ENCODE results near the gene WNT3A.
"Not testable (repeated sequence)": the region's sequence is repeated elsewhere in the genome, so short reads cannot be mapped to it uniquely, and the experiment has no call there.

WNT3A gene, protein sequence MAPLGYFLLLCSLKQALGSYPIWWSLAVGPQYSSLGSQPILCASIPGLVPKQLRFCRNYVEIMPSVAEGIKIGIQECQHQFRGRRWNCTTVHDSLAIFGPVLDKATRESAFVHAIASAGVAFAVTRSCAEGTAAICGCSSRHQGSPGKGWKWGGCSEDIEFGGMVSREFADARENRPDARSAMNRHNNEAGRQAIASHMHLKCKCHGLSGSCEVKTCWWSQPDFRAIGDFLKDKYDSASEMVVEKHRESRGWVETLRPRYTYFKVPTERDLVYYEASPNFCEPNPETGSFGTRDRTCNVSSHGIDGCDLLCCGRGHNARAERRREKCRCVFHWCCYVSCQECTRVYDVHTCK

DNA sequence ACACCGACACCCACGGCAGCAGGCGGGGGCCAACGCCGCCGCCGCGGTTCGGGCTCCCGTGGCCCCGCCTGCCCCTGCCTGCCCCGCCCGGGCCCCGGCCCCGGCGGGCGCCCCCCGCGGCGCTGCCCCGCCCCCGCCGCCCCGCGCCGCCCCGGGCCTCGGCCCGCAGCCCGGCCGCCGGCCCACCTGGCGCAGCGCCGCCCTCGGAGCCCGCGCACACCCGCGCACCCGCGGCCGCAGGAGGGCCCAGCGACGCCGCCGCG is at the start of gene WNT3A:
Gene WNT3A (plus strand): TSS at position 213 of the 263 bp plus-strand sequence. CDS start 131 bp downstream, outside the sequence.
- DNase-seq (ENCODE audit: low spot score) = no peak

DNA sequence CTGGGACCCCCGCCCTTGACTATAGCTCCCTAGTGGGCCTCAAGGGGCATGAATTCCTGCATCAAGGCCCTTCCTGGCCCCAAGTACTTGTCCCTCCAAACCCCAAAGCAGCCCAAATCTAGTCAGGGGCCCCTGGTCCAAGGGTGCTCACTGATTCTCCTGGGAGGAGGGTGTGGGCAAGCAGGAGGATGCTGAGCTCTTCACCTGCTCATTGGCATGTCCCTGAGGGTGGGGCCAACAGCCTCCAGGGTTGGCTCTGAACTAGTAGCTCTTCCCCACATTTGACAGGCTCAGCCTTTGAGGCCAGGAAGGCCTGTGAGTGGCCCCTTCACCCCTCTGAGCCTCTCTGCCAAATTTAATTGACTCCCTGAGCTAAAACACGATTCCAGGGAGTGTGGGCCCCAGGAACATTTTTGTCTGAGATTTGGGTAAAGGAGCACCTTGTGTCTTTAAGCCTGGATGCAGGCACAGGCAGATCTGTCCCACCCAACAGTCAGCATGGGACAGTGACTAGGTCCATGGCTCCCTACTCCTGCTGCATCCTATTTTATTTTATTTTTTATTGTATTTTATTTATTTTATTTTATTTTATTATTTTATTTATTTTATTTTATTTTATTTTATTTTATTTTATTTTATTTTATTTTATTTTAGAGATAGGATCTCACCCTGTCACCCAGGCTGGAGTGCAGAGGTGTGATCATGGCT is 48.0 kb upstream of the WNT3A start:
- DNase-seq (ENCODE audit: low spot score) = no peak

DNA sequence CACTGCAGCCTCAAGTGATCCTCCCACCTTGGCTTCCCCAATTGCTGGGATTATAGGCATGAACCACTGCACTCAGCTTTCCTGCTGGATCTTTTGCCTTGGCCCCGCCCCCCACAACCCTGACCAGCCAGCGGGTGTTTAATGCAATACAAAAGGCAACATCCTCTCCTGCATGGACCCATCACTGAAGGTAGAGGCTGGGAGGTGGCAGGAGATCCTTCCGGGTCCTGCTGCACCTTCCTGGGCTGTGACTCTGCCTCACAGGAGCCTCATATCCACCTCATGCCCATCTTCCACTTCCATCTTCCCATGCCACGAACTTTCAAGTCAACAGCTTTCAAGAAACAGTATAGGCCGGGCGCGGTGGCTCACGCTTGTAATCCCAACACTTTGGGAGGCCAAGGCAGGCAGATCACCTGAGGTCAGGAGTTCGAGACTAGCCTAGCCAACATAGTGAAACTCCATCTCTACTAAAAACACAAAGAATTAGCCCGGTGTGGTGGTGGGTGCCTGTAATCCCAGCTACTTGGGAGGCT is 47.4 kb upstream of the WNT3A start:
- DNase-seq (ENCODE audit: low spot score) = no peak

DNA sequence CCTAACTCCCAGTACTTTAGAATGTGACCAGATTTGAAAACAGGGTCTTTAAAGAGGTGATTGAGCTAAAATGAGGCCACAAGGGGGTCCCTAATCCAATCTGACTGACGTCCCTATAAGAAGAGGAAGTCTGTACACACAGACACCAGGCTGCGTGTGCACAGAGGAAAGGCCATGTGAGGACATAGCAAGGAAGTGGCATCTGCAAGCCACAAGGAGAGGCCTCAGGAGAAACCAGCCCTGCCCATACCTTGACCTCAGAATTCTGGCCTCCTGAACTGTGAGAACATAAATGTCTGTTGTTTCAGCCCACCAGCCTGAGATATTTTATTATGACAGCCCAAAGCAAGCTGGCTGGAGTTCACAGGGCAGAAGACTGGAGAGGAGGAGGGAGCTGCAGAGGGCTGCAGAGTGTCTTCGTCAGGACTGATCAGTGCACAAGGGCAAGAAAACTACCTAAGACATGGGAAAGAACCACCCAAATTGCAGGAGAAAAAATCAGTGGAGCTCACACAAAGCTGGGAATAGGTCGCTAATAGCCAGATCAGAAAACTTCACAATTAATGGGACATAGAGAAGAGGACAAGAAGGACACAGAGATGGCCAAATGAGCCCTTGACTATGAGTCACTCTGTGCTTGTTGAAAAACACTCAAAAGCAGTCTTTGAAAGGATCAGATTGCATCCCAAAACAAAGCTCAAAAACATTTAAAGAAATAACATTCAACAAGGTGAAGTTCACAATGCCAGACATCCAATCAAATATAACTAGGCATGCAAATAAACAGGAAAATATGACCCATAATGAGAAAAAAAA is 44.9 kb upstream of the WNT3A start:
- no peak for DNase-seq (ENCODE audit: low spot score)

DNA sequence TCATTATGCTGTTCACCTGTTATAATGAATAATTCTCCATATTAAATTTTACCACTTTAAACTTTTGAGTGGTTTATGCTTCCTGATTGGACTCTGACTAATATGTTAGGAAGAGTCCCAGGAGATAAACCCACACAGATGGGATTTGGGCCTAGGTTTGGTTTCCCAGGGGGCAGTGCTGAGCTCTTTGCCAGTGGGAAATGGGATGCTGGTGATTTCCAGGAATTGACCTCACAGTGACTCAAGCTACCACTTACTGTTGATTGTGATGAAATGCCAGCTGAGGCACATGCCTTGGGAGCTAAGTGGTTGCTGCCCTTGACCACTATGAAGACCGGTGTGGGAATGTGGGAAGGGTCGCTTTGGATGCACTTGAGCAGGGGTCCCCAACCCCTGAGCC is 40.1 kb upstream of the WNT3A start:
- not testable (repeated sequence) for DNase-seq (ENCODE audit: low spot score)

DNA sequence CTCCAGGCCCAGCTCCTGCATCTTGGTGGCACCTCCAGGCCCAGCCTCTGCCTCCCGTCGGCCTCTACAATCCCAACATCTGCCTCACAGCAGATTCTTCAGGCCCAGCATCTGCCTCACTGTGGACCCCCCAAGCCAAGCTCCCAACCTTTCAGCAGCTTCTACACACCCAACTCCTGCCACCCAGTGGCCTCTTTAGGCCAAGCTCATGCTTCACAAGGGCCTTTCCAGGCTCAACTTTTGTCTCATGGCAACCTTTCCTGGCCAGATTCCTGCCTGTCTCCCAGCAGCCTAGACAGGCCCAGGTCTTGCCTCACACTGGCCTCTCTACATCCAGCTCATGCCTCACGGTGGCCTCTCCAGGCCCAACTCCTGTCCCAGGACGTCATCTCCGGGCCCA is 39.0 kb upstream of the WNT3A start:
- DNase-seq (ENCODE audit: low spot score) = not testable (repeated sequence)

DNA sequence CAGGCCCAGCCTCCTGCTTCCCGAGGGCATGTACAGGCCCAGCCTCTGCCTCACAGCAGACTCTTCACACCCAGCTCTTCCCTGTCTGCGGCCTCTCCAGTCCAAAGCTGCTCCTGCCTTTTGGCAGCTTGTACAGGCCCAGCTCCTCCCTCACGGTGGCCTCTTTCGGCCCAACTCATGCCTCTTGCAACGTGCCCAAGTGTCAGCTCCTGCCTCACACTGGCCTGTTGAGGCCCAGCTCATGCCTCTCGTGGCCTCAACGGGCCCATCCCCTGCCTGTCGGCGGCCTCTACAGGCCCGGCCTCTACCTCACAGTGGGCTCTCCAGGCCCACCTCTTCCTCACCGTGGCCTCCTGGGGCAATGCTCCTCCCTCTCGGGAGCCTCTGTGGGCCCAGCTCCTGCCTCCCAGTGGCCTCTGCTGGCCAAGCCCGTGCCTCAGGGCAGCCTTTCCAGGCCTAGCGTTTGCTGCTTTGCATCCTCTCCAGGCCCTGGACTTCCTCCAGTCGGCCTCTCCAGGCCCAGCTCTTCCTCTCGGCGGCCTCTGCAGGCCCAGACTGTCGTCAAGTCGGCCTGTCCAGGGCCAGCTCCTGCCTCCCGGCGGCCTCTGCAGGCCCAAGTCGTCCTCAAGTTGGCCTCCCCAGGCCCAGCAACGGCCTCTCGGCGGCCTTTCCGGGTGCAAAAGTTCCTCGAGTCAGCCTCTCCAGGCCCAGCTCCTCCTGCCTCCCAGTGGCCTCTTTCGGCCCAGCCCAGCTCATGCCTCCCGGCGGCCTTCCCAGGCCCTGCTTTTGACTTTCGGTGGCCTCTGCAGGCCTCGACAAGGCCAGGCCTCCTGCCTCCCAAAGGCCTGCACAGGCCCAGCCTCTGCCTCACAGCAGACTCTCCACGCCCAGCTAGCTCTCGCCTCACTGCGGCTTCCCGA is 36.5 kb upstream of the WNT3A start:
- not testable (repeated sequence) for DNase-seq (ENCODE audit: low spot score)

DNA sequence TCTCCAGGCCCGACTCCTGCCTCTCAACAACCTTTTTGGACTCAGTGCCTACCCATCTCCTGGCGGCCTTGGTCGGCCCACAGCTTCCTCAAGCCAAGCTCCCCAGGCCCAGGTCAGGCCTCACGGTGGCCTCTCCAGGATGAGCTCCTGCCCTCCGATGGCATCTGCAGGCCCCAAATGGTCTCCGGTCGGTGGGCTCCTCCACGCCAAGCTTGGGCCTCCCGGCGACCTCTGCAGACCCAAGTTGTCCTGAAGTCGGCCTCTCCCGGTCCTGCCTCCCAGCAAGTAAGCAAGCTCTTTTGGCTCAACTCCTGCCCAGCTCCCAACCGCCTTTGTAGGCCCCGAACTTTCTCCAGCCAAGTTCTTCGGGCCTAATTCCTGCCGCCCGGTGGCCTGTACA is 35.6 kb upstream of the WNT3A start:
- DNase-seq (ENCODE audit: low spot score) = not testable (repeated sequence)

DNA sequence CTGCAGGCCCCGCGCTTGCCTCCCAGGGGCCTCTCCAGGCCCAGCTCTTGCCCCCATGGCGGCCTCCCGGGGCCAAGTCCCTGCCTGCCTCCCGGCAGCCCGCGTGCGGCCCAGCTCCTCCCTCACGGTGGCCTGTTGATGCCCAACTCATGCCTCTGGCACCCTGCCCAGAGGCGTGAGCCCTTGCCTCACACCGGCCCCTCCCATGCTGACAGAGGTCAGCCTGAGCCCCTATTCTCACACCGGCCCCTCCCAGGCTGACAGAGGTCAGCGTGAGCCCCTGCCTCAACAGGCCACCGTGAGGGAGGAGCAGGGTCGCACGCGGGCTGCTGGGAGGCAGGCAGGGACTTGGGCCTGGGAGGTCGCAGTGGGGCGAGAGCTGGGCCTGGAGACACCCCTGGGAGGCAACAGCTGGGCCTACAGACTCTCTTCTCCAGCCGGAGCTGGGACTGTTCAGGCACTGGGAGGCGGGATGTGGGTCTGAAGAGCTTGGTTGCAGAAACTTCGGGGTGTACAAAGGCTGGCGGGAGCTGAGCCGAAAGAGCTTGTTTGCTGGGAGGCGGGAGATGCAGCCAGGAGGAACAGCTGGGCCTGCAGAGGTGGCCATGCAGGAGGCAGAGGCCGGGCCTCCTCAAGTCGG is 35.0 kb upstream of the WNT3A start:
- DNase-seq (ENCODE audit: low spot score) = not testable (repeated sequence)

DNA sequence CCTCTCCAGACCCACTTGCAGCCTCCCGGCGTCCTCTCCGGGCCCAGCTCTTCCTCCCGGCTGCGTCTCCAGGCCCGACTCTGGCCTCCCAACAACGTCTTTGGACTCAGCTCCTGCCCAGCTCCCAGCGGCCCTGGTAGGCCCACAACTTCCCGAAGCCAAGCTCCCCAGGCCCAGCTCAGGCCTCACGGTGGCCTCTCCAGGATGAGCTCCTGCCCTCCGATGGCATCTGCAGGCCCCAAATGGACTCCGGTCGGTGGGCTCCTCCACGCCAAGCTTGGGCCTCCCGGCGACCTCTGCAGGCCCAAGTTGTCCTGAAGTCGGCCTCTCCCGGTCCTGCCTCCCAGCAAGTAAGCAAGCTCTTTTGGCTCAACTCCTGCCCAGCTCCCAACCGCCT is 34.5 kb upstream of the WNT3A start:
- not testable (repeated sequence) for DNase-seq (ENCODE audit: low spot score)

DNA sequence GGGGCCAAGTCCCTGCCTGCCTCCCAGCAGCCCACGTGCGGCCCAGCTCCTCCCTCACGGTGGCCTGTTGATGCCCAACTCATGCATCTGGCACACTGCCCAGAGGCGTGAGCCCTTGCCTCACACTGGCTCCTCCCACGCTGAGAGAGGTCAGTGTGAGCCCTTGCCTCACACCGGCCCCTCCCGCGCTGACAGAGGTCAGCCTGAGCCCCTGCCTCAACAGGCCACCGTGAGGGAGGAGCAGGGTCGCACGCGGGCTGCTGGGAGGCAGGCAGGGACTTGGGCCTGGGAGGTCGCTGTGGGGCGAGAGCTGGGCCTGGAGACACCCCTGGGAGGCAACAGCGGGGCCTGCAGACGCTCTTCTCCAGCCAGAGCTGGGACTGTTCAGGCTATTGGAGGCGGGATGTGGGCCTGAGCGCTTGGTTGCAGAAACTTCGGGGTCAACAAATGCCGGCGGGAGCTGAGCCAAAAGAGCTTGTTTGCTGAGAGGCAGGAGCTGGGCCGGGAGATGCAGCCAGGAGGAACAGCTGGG is 33.9 kb upstream of the WNT3A start:
- not testable (repeated sequence) for DNase-seq (ENCODE audit: low spot score)

DNA sequence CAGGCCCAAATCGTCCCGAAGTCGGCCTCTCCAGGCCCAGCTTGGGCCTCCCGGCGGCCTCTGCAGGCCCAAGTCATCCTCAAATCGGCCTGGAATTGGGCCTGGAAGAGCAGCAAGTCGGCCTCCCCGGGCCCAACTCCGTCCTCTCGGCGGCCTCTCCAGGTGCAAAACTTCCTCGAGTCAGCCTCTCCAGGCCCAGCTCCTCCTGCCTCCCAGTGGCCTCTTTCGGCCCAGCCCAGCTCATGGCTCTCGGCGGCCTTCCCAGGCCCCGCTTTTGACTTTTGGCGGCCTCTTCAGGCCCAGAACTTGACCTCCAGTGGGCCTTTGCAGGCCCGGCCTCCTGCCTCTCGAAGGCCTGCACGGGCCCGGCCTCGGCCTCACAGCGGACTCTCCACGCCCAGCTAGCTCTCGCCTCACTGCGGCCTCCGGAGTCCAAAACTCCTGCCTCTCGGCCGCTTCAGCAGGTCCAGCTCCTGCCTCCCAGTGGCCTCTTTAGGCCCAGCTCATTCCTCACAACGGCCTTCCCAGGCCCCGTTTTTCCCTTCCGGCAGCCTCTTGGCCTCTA is 33.0 kb upstream of the WNT3A start:
- not testable (repeated sequence) for DNase-seq (ENCODE audit: low spot score)

DNA sequence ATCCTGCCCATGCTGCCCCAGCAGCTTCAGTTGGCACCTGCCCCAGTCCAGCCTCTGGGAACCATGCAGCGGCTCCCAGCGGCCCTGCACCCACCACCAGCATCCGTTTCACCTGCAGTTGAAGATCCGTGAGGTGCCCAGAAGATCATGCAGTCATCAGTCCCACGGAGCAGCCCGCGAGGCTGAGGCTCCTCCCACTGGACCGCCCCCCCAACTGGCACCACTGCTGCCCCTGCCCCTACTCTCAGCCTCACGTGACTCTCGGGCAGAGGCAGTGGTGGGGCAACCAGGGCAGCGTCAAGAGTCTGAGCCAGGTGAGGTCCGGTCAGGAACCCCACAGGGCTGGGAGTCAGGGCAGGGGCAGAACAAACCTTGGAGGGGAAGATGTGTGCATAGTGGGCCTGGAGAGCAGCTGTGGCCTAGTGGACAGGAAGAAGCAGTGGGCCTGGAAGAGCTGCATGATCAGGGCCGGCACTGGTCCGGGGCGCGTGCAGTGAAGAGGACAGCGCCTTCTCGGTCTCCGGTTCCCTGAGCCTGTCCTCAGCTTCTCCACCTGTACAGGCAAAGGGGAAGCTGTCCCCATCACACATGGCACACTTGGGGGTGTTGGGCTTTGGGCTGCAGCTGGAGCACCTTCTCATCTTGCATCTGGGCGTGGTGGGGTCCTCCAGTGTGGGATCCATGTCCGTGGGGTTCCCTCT is 31.1 kb upstream of the WNT3A start:
- not testable (repeated sequence) for DNase-seq (ENCODE audit: low spot score)

DNA sequence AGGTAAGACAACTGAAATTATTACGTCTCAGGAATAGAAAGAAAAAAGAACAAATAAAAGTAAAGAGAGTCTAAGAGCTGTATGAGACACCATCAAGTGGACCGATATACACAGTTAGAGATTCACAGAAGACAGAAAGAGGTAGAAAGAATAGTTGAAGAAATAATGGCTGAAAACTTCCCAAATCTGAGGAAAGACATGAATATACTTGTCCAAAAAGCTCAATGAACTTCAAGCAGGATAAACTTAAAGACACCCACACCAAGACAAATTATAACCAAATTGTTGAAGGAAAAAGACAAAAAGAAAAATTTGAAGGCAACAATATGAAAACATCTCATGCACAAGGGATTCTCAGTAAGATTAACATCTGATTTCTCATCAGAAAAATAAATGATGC is 19.6 kb upstream of the WNT3A start:
- no peak for DNase-seq (ENCODE audit: low spot score)

DNA sequence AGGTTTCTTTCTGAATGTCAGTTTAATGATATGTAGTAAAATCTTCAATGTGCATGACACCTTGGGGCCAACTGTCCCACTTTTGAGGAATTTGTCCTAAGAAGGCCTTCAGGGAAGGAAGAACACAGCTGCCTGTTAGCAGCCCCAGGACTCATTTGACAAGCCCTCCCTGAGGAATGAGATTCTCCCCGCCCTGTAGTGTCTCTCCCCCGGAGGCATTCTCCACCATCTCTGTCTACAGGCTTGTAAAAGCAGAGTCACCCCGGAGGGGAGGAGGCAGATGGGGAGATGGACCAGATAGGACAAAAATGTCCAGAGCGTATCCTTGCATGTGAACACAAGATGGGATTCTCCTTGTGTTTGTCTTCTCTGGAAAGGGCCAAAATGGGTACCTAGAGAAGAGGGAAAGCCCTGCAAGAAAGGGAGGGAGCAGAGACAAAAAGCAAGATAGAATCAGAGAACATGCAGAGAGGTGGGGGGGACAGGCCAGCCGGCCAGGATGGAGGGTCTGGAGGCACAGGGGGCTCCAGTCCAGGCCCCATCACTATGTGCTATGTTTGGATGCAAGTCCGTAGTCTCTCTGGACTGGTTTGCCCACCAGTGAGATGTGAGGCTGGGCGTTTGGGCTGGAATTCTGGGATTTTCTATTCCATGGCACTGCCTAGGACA is 12.0 kb upstream of the WNT3A start:
- no peak for DNase-seq (ENCODE audit: low spot score)

DNA sequence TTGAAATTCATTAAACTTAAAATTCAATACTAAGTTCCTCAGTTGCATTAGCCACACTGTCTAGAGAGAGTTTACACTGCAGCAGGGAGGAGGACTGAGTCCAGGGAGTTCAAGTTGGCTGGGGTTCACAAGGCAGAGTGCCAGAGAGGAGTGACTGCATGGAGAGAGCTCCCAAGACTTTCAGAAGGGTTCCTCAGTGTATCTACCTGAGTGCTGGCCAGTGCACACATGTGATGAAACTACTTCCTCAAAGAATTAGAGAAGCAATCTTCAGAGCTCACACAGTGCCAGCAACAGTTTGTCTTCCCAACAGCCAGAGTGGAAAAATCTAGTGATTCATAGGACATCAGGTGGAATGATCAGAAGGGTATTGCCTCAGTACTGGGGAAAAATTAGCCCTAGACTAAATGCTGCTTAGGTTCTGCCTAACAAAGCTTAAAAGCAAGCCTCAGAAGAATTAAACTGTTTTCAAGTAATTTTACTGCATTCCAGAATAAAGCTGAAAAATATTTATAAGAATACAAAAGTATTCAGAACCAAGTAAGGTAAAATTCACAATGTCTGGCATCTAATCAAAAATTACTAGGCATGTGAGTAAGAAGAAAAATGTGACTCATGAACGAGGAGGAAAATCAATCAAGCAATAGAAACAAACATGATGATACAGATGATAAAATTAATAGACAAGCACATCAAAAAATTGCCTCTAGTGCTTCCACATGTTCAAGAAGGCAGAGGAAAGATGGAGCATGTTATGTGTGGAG is 10.4 kb upstream of the WNT3A start:
- no peak for DNase-seq (ENCODE audit: low spot score)

DNA sequence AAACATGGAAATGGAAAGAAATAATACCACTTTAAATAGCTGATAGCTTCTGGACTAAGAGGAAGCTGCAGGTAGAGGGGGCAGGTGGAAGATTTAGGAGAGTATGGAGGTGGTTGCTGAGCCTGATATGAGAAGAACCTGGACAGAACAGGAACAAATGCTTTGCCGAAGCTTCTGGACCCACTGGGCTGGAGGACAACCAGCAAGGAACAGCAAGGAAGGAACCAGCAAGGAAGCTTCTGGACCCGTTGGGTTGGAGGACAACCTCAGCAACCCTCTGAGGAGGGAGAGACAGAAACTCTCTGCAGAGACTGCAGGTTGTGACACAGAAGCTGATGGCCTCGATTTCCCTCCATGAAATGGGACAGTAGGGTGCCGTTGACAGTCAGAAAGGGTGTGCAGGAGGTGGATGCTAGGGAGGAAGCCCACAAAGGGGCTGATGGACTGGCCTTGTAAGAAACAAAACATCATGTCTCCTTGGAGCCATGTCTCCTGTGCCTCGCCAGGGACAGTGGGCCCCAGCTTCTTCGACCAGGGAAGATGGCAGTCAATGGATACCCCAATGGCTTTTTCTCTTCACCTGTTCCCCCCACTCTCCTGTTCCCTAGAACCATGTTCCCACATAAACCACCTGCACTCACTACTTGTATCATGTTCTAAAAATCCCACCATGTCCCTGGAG is 8.3 kb upstream of the WNT3A start:
- DNase-seq (ENCODE audit: low spot score) = no peak

All from germinal center (tissue), 1 donor.